Right atrium auricular region (tissue), 2 donors: ENCODE data around the gene RALBP1. TPM values are rescaled to one million over a fixed set of nuclear protein-coding genes. Genes with fewer than 3 reads are reported as not detected.

Experiments used
- DNase-seq: peaks from one replicate; pipeline ENCODE4 v3.0.0-alpha.2; 2019; ENCODE audit warnings: low spot score
- H3K27ac ChIP-seq, 2 donors: fragments of 200-600 bp; sonication (generic); 1 replicate in 1 of 2; 2 replicates in 1 of 2; pipeline ENCODE4 v1.5.1; 2016 to 2019
- H3K27me3 ChIP-seq, 2 donors: fragments of 200-600 bp; sonication (generic); one replicate each; pipeline versions ENCODE4 v1.5.1 to v1.6.0; 2017 to 2019
- H3K36me3 ChIP-seq: fragments of 200-600 bp; sonication (generic); one replicate; pipeline ENCODE4 v1.5.1; 2016
- H3K4me1 ChIP-seq, 2 donors: fragments of 200-600 bp; sonication (generic); one replicate each; pipeline versions ENCODE4 v1.5.1 to v1.6.0; 2017 to 2019
- H3K4me3 ChIP-seq, 2 donors: fragments of 200-600 bp; sonication (generic); 1 replicate in 1 of 2; 2 replicates in 1 of 2; pipeline ENCODE4 v1.5.1; 2017 to 2019; ENCODE audit warnings: mild to moderate bottlenecking in 1 of 2, moderate library complexity in 1 of 2
- H3K9me3 ChIP-seq, 2 donors: fragments of 200-600 bp; sonication (generic); one replicate each; pipeline ENCODE4 v1.5.1; 2019
- total RNA-seq, 2 donors: library from RNA; depleted of rRNA; stranded (reverse); fragments of >200 nt; gene quantifications; one replicate each; pipeline ENCODE4 v1.1.0, GENCODE V29; 2016
- TF ChIP-seq, protein P1 (sequence below), 2 donors: fragments of 200-600 bp; sonication (generic); IDR thresholded peaks; one replicate each; pipeline ENCODE4 v1.5.1; 2019; ENCODE audit warnings: antibody characterized with exemption in 2 of 2

The RALBP1 gene
- total RNA-seq, 2 donors from 2014 or later: 58.7 to 62.5 TPM

DNA sequence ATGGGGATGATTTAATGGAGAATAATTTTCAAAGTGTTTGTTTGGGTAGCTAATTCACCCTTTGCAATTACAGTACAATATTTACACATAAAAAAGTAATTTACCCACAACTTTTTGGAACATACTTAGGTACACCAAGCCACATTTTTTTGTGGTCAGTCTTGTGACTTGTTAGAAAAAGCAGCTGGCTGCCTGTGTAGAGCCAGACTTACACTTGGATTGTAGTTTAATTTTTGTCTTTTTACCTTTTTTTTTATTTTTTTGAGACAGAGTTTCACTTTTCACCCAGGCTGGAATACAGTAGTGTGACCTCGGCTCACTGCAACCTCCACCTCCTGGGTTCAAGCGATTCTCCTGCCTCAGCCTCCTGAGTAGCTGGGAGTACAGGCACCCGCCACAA, 45.4 kb downstream of the RALBP1 start:
- peaks cover 25% of the 10 kb centered on the region for H3K36me3 ChIP-seq

DNA sequence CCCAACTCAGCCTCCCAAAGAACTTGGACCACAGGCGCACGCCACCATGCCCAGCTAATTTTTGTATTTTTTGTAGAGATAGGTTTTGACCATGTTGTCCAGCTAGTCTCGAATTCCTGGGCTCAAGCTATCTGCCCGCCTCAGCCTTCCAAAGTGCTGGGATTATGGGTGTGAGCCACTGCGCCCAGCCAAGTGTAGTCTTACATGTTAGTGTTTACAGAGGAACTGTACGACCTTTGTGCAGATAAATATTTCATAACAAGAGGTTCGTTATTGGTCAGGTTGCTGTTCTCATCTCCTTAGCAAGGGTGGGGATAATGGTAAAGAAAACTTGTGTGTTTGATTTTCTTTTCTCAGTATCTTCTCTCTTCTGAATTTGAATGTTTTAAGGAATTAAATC, 46.5 kb downstream of the RALBP1 start:
- TF ChIP-seq, protein P1, sequence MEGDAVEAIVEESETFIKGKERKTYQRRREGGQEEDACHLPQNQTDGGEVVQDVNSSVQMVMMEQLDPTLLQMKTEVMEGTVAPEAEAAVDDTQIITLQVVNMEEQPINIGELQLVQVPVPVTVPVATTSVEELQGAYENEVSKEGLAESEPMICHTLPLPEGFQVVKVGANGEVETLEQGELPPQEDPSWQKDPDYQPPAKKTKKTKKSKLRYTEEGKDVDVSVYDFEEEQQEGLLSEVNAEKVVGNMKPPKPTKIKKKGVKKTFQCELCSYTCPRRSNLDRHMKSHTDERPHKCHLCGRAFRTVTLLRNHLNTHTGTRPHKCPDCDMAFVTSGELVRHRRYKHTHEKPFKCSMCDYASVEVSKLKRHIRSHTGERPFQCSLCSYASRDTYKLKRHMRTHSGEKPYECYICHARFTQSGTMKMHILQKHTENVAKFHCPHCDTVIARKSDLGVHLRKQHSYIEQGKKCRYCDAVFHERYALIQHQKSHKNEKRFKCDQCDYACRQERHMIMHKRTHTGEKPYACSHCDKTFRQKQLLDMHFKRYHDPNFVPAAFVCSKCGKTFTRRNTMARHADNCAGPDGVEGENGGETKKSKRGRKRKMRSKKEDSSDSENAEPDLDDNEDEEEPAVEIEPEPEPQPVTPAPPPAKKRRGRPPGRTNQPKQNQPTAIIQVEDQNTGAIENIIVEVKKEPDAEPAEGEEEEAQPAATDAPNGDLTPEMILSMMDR (IDR thresholded peaks at IDR 0.05): no peak
- Histone ChIP-seq H3K9me3 (no peaks in the 10 kb centered on the region), H3K4me1 (peaks cover 0 to 13% of the 10 kb centered on the region in 2 donors), H3K27ac (no peak overlapping the region), H3K27me3 (no peaks in the 10 kb centered on the region), H3K36me3 (peaks cover 32% of the 10 kb centered on the region), H3K4me3 (no peak overlapping the region)
- no peak for DNase-seq

More for the DNA sequence above, 45.4 kb downstream of the RALBP1 start:
- TF ChIP-seq, protein P1 (IDR thresholded peaks at IDR 0.05): no peak
- Histone ChIP-seq H3K27me3 (no peaks in the 10 kb centered on the region), H3K4me1 (peaks cover 0 to 15% of the 10 kb centered on the region in 2 donors), H3K4me3 (no peak overlapping the region), H3K9me3 (no peaks in the 10 kb centered on the region), H3K27ac (no peak overlapping the region)
- no peak for DNase-seq

DNA sequence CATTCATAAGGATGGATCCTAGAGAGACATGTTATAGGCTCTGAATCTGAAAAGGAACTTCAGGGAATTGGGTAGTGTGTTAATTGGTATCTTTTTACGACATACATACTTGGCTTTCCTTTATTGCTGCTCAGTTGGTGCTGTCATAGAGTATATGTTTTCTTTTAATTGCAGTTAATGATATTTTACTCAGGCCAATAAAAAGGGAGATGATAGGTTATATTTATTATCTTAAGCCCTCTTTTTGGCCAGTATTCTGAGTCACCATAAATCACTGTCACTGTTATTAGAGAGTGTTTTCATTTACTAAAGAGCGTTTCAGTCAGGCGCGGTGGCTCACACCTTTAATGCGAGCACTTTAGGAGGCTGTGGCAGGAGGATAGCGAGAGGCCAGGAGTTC, 47.6 kb downstream of the RALBP1 start:
- Histone ChIP-seq H3K9me3 (no peaks in the 10 kb centered on the region), H3K27ac (no peak overlapping the region), H3K4me1 (peaks cover 0 to 5% of the 10 kb centered on the region in 2 donors), H3K27me3 (no peaks in the 10 kb centered on the region), H3K4me3 (no peak overlapping the region), H3K36me3 (peaks cover 32% of the 10 kb centered on the region)
- TF ChIP-seq, protein P1 (IDR thresholded peaks at IDR 0.05): no peak
- no peak for DNase-seq

DNA sequence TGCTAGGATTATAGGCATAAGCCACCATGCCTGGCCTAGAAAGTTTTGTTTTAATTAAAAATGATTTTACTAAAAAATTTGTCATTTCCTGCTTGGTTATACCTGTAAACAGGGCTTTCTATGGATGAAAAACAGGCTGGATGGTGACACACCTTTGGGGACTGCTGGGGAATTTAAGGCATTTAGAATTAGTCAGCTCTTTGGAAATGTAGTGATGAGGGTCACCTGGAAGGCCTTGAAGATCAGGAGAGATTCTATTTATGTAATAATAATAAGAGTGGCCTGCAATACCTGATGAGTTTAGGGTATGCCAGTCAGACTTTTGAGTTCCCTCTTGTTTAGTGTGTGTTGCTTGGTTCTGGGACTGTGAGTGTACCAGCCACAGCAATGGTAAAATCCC, 51.1 kb downstream of the RALBP1 start:
- Histone ChIP-seq H3K4me3 (no peak overlapping the region), H3K27ac (no peak overlapping the region), H3K4me1 (no peaks in the 10 kb centered on the region), H3K27me3 (no peaks in the 10 kb centered on the region), H3K9me3 (no peaks in the 10 kb centered on the region), H3K36me3 (peaks cover 39% of the 10 kb centered on the region)
- no peak for DNase-seq
- TF ChIP-seq, protein P1 (IDR thresholded peaks at IDR 0.05): no peak

DNA sequence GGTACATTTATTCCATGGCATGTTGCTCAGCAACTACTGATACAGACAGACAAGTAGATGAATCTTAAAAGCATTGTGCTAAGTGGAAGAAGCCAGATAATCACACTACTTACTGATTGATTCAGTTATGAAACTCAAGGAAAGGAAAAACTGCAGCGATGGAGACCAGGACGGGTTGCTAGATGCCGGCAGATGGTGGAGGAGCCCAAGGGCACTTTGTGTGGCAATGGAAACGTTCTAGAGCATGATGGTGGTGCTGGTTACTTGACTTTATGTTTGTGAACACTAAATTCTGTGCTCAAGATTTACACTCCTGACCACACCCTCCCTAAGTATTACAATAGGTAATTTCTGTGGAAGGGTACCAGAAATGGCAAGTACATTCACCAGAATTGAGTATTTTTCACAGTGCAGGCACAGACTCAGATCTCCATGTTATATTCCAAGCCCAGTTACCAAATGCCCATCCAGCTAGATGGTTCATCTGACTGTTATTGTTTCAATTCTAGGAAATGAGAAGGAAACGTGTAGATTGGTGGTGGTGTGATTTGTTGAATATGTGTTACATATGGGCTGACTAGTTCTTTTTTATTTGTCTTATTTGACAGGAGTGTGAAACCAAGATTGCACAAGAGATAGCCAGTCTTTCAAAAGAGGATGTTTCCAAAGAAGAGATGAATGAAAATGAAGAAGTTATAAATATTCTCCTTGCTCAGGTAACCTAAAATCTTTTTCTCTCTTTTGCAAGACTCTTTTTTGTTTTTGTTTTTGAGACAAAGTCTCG, 55.1 kb downstream of the RALBP1 start:
- Histone ChIP-seq H3K27me3 (no peaks in the 10 kb centered on the region), H3K36me3 (peaks cover 53% of the 10 kb centered on the region), H3K27ac (no peak overlapping the region), H3K4me3 (no peak overlapping the region), H3K9me3 (no peaks in the 10 kb centered on the region), H3K4me1 (peaks cover 0 to 1% of the 10 kb centered on the region in 2 donors)
- TF ChIP-seq, protein P1 (IDR thresholded peaks at IDR 0.05): no peak
- DNase-seq: no peak
